ENCODE measurements around the gene DENND5B. TPM values are rescaled to one million over a fixed set of nuclear protein-coding genes. Genes with fewer than 3 reads are reported as not detected.
"Not testable (repeated sequence)": the region's sequence is repeated elsewhere in the genome, so short reads cannot be mapped to it uniquely, and the experiment has no call there.

DENND5B gene
- total RNA-seq, 1 donor from 2014 or later: 11.3 TPM

- DNase-seq: no peak
Observed at GRCh38 chr12:31471051-31471450, 119.9 kb downstream of the DENND5B start.

GRCh38 chr12:31470459-31470858 is 120.5 kb downstream of the DENND5B start:
- DNase-seq: no peak

- DNase-seq: no peak
Observed at GRCh38 chr12:31466768-31467167, 124.2 kb downstream of the DENND5B start.

- no peak for DNase-seq
Observed at GRCh38 chr12:31465002-31465401, 125.9 kb downstream of the DENND5B start.

GRCh38 chr12:31460024-31460423 is 130.9 kb downstream of the DENND5B start:
- no peak for DNase-seq

GRCh38 chr12:31456562-31456961 is 134.4 kb downstream of the DENND5B start:
- DNase-seq: no peak

GRCh38 chr12:31444736-31445135 is 146.2 kb downstream of the DENND5B start:
- DNase-seq: no peak

- DNase-seq: no peak
Observed at GRCh38 chr12:31440586-31440985, 150.3 kb downstream of the DENND5B start.

- no peak for DNase-seq
Observed at GRCh38 chr12:31440134-31440533, 150.8 kb downstream of the DENND5B start.

- DNase-seq: peak; percentile 2
Observed at GRCh38 chr12:31431721-31432240, 159.2 kb downstream of the DENND5B start.

GRCh38 chr12:31423405-31423804 is 167.5 kb downstream of the DENND5B start:
- DNase-seq: no peak

GRCh38 chr12:31412292-31412801 is 178.6 kb downstream of the DENND5B start:
- no peak for DNase-seq

- no peak for DNase-seq
Observed at GRCh38 chr12:31408763-31409162, 182.2 kb downstream of the DENND5B start.

- no peak for DNase-seq
Observed at GRCh38 chr12:31407562-31407961, 183.4 kb downstream of the DENND5B start.

- no peak for DNase-seq
Observed at GRCh38 chr12:31406345-31406744, 184.6 kb downstream of the DENND5B start.

GRCh38 chr12:31405021-31405420 is 185.9 kb downstream of the DENND5B start:
- DNase-seq: no peak

- peak; percentile 77 for DNase-seq
Observed at GRCh38 chr12:31403099-31403607, 187.8 kb downstream of the DENND5B start.

GRCh38 chr12:31393004-31393550 is 197.9 kb downstream of the DENND5B start:
- no peak for DNase-seq

- no peak for DNase-seq
Observed at GRCh38 chr12:31390991-31391390, 199.9 kb downstream of the DENND5B start.

GRCh38 chr12:31388713-31389112 is 202.2 kb downstream of the DENND5B start:
- DNase-seq: no peak

GRCh38 chr12:31387466-31387865 is 203.5 kb downstream of the DENND5B start:
- DNase-seq: no peak

- no peak for DNase-seq
Observed at GRCh38 chr12:31387011-31387410, 203.9 kb downstream of the DENND5B start.

- DNase-seq: no peak
Observed at GRCh38 chr12:31386364-31386777, 204.6 kb downstream of the DENND5B start.

GRCh38 chr12:31377210-31377609 is 213.7 kb downstream of the DENND5B start:
- not testable (repeated sequence) for DNase-seq

All from skin of body (tissue), 2 donors.